DMS114 treated with DMSO at 0.1 percent for 48 hours (cell line): ENCODE data around the gene TAF12.
A peak's percentile ranks its signal among the peaks of the same experiment; 100 is the strongest.
"Not testable (repeated sequence)": the region's sequence is repeated elsewhere in the genome, so short reads cannot be mapped to it uniquely, and the experiment has no call there.

ENCODE experiments used
- DNase-seq: peaks from one replicate; lab custom pipeline; 2025; ENCODE audit not compliant: unreplicated experiment; lab: John Stamatoyannopoulos, UW

Gene TAF12, protein sequence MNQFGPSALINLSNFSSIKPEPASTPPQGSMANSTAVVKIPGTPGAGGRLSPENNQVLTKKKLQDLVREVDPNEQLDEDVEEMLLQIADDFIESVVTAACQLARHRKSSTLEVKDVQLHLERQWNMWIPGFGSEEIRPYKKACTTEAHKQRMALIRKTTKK

DNA sequence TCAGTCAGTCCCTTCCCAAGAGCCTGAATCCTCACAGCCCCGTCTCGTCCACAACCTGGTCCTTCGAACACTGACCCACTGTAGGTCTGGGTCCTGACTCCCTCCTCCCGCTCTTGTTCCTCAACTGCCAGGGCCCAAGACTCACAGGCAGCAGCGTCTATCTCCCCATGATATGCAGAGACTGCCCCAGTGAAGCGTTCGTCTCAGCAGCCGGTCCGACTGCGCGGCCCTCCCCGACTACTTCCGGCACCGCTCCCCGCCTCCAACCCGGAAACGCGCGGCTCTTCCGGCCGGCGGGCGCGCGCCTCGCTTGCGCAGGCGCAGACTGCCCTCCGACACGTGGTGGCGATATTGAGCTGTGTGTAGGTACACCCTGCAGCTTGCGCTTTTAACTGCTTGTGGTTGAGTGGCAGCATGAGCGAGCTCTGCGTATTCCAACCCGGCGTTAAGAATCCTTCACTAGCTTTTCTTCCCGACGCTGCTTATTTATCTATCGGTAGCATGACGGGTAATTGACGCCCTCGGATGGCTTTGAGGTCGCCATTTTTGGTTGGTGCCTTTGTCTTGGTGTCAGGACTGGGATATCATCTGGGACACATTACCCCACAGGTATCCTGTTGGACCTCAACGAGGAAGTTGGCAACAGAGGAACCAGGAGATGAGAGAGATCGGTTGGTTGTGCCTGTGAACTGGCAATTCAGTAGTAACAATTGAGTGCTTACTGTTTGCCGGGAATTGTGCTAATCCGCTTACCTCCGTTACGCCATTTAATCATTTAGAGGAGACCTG lies at the start of gene TAF12:
TSS of gene TAF12 (minus strand) at position 221 of the 789 bp plus-strand sequence. CDS start 20,986 bp downstream, outside the sequence.
- DNase-seq = peak; percentile 92

DNA sequence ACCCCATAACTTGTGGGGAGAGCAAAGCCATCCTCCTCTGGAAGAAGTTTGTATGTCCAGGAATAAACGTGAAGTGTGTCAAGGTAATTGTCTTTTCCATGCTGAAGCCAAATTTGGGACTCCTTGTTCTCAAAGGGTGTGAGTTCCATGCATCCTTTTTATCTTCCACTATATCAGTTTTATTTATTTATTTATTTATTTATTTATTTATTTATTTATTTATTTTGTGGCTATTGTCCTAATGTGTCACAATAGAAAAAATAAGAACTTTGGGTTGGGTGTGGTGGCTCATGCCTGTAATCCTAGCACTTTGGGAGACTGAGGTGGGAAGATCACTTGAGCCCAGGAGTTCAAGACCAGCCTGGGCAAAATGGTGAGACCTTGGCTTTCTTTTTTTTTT lies 48.8 kb upstream of the TAF12 start:
- DNase-seq = not testable (repeated sequence)

DNA sequence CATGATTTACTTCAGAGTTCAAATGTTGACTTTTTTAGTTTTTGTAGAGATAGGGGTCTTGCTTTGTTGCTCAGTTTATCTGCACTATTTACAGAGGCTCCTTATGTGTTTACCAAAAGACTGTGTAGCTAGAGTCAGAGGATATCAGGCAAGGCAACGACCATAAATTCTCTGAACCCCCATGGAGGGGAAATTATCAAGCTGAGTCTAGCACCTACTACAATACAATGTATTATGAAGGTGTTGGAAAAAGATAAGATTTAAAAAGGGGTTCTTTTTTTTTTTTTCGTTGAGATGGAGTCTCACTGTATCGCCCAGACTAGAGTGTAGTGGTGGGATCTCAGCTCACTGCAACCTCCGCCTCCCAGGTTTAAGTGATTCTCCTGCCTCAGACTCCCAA lies 42.1 kb upstream of the TAF12 start:
- DNase-seq = no peak

DNA sequence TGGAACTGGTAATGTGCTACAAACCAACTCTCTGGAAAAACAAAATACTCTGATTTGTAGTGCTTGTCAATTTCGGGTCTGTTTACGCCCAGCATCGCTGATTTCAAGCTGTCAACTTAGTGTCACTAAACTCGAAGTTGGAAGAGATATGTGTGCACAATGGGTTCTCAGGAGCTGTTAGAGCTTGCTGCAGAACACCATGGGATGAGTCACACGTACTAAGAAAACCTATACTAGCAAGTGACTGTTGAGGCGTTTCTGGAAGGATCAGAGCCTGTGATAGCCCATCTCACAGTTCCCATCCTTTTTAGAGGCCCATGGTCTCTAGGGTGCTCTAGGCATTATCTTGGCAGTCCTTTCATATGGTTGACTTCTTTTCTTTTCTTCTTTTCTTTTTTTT lies 40.0 kb upstream of the TAF12 start:
- DNase-seq = no peak

DNA sequence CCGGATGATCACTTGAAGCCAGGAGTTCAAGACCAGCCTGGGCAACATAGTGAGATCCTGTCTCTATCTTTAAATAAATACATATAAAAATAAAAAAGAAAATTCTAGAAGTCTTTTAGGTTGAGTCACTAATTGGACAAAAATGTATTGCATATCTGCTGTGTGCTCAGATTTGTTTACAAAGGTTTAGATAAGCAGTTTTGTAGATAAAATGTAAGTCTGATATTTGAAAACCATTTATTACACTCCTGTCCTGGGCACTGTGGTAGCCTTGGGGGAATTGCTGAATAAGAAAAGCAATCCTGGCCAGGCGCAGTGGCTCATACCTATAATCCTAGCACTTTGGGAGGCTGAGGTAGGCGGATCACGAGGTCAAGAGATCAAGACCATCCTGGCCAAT lies 37.3 kb upstream of the TAF12 start:
- DNase-seq = no peak

DNA sequence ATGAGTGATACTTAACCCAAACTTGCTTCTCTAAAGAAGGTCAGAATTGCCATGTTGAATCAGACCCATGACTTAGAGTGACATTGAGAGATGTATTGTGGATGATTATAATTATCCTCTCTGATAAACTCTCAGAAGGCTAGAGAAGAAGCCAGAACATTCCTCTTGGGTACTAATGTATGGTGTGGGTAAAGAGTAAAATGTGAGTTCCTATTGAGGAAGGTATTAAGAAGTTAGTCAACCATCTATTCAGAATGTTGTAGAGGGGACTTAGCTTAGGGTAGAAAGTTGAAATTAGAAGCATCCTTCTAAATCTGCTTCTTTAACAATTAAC lies 33.0 kb upstream of the TAF12 start:
- no peak for DNase-seq

DNA sequence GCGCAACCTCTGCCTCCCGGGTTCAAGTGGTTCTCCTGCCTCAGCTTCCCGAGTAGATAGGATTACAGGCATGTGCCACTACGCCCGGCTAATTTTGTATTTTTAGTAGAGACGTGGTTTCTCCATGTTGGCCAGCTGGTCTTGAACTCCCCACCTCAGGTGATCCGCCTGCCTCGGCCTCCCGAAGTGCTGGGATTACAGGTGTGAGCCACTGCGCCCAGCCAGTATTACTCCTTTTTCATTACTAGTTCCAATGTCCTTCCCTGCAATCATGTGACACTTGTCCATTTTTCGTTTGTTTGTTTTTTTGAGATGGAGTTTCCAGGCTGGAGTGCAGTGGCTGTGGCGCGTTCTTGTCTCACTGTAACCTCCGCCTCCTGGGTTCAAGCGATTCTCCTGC lies 30.1 kb upstream of the TAF12 start:
- DNase-seq = not testable (repeated sequence)

DNA sequence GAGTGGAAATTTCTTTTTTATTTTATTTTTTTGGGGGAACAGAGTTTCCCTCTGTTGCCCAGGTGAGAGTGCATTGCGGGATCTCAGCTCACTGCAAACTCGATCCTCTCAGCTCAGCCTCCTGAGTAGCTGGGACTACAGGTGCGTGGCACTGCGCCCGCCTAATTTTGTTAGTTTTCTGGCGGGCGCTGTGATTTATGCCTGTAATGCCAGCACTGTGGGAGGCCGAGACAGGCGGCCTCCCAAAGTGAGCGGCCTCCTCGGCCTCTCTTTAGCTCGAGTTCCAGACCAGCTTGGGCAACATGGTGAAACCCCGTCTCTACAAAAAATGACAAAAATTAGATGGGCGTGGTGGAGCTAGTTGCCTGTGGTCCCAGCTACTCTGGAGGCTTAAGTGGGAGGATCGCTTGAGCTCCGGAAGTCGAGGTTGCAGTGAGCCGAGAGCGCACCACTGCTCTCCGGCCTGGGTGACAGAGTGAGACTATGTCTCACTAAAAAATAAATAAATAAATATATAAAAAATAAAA lies 28.4 kb upstream of the TAF12 start:
- no peak for DNase-seq

DNA sequence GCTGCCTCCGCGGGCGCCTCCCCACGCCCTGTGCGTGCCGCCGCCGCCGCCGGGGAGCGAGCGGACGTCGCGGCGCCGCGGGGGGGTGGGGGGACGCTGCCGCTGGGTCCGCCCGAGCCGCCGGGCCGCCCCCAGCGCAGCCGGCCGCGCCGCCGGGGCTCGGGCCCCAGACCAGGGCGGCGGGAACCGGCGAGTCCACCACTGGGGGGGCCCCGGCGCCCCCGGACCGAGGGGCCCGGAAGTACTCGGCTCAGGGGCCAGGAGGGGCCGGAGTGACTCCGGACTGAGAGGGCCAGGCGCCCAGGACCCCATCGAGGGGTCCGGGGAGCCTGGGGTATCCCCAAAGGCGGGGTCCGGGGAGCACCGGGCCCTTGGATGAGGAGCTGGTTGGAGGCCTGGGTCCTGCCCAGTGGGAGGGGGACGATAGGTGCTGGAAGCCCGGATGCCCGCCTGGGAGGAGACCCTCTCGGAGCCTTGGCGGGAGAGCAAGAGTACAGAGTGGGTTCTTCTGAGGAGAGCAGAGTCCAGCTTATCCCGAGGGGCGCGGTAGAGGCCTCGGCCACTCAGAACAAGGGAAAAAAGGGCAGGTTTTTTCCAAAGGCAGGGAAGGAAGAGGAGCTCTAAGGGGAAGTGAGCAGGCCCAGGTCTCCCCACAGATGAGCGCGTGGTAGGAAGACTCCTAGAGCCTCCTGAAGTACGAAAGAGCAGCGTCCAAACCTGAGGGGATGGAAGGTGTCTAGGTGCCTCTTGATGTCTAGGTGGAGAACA lies 26.3 kb upstream of the TAF12 start:
- no peak for DNase-seq

DNA sequence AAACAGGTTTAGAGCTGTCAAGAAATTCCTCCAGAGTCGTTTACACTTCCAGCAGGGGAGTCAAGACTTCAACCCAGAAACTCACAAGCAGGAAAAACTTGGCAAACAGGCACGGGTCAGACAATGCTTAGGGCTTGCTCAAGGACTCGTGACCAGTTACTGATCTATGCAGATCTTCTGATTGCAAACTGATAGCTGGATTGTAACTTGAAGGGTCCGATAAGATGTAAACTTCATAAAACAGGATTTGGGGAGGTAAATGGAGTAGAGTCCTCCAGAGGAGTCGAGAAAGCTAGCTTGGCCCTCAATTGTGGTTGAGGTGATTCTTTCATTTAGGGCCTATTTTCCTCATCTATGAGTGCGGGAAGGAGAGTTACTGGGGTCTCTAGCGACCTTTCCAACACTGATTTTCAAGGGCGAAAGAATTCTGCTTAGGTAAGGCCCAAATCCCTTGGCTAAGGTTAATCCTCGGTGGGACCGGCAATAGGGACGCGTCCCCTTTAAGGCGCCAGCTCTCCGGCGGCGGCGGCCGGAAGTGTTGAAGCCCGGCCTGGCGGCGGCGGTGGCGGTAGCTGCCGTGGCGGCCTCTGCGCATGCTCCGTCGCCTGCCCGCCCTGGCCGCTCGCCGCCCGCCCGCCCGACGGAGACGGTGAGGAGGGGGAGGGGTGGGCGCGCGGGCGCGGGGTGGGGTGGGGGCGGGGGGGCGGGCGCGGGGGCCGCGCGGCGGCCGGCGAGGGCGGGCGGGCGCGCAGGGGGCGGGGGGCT lies 25.5 kb upstream of the TAF12 start, which contains the start of gene GMEB1:
TSS of gene GMEB1 (plus strand) at position 594 of the 765 bp plus-strand sequence. CDS start 14,829 bp downstream, outside the sequence.
- DNase-seq = peak; percentile 75

DNA sequence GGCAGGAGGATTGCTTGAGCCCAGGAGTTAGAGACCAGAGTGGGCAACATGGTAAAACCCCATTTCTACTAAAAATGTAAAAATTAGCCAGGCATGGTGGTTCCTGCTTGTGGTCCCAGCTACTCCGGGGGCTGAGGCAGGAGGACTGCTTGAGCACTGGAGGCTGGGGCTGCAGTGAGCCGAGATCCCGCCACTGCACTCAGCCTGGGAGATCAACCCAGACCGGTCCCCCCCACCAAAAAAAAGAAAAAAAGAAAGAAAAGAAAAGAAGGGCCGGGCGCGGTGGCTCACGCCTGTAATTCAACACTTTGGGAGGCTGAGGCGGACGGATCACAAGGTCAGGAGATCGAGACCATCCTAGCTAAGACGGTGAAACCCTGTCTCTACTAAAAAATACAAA lies 23.9 kb upstream of the TAF12 start:
- no peak for DNase-seq

DNA sequence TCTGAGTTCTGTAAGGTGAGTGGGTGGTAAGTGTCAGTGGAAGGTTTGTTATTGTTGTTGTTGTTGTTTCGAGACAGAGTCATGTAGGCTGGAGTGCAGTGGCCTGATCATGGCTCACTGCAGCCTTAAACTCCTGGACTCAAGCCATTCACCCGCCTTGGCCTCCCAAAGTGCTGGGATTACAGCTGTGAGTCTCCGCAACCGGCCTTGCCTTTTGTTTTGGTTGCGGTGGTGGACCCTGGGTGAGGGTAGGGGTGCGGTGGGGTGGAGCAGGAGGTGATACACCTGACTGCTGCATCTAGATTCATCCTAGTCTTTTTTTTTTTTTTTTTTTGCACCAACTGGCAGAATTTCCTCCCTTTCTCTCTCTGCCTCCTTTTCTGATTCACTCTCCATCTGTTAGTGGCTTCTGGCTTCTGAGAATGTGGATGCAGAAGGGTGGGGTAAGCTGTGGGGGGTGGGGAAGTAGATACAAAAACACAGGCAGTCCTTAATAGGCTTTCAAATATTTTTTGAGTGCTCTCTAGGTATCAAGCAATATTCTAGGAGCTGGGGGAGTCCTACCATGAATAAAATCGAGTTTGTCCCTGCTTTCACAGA lies 21.1 kb upstream of the TAF12 start:
- no peak for DNase-seq

DNA sequence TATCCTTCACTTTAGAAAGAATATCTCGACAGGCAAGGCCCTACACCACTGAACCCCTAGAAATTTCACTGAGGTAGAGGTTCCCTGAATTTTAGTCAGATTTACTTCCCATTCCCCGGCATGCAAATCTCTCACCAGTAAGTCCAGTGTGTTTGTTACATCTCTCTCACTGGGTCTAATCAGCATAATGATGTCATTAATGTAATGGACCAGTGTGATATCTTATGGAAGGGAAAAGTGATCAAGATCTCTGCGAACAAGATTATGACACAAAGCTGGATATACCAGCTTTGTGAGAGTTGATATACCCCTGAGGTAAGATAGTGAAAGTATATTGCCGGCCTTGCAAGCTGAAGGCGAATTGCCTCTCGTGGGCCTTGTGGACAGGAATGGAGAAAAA lies 13.5 kb upstream of the TAF12 start:
- DNase-seq = no peak

DNA sequence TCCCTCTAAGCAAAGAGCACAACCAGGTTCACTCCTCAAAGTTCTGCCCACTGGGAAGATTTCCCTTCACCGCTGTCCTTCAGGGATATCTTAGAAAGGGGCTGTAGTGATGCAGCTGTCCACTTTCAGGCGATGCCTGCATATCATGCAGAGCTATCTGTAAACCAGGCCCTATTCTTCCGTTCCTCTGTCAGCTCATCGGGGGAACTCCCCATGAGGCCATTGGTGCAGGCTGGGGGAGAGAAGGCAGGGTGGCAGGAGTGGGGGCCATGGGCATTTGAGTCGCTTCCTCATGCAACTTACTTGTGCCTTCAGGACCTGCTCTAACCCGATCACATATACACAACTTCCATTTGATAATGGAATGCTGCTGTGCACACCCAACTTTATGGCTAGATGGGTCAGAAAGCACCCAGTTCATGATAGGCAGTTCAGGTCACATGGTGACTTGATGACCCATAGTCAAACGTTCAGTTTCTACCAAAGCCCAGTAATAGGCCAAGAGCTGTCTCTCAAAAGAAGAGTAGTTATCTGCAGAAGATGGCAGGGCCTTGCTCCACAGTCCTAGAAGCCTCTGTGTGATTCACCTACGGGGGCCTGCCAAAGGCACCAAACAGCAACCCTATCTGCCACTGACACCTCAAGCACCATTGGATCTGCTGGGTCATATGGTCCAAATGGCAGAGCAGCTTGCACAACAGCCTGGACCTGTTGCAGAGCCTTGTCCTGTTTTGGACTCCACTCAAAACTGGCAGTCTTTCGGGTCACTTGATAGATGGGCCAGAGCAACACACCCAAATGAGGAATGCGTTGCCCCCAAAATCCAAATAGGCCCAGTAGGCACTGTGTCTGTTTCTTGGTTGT lies 12.8 kb upstream of the TAF12 start:
- not testable (repeated sequence) for DNase-seq

DNA sequence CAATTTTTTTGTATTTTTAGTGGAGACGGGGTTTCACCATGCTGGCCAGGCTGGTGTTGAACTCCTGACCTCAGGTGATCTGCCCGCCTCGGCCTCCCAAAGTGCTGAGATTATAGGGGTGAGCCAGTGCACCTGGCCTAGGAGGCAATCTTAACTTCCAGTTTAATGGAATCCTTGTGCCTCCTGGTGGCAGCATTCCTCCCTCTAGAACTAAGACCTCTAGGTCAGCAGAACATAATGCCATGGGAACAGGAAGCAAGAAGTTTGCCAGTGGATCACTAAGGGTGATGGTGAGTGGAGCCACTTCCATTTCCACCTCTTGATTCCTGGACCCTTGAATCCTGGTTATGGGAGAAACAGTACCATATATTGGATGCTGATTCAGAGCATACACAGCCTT lies 11.0 kb upstream of the TAF12 start:
- not testable (repeated sequence) for DNase-seq

DNA sequence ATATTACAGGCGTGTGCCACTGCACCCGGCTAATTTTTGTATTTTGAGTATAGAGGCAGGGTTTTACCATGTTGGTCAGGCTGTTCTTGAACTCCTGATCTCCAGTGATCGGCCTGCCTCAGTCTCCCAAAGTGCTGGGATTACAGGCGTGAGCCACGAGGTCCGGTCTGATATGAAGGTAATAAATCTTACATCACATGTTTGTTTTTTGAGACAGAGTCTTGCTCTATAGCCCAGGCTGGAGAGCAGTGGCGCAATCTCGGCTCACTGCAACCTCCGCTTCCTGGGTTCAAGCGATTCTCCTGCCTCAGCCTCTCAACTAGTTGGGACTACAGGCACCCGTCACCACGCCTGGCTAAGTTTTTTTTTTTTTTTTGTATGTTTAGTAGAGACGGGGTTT lies 10.2 kb upstream of the TAF12 start:
- not testable (repeated sequence) for DNase-seq

DNA sequence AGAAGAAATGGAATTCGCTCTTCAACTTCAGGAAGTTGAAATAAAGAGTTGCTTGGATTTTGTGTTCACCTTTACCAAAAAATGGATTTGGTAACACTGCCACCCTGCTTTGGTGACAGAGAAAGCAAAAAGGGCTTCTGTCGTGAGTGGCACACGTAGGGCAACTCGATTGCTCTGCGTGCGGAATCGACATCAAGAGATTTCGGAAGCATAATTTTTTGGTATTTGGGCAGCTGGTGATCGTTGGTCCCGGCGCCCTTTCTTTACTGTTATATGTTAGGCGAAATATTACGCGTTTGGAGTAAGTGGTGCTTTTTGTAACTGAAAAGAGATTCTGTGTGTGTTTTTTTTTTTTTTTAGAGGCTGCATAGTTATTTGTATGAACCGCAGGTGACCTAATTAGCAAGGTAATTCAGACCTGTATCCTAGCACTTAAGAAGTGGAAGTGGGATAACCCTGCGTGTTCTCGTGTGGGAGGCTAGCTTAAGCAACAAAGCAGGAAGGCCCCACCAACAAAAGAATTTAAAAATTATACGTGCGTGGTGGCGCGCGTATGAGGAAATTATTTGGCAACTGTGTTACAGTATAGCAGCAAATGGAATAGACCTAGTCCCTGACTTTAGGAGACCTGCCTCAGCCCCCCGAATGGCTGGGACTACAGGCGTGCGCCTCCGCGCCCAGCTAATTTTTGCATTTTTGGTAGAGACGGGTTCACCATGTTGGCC lies 5.8 kb upstream of the TAF12 start, which contains the start of gene RNU11:
TSS of gene RNU11 (plus strand) at position 127 of the 725 bp plus-strand sequence.
- peak; percentile 98 for DNase-seq

DNA sequence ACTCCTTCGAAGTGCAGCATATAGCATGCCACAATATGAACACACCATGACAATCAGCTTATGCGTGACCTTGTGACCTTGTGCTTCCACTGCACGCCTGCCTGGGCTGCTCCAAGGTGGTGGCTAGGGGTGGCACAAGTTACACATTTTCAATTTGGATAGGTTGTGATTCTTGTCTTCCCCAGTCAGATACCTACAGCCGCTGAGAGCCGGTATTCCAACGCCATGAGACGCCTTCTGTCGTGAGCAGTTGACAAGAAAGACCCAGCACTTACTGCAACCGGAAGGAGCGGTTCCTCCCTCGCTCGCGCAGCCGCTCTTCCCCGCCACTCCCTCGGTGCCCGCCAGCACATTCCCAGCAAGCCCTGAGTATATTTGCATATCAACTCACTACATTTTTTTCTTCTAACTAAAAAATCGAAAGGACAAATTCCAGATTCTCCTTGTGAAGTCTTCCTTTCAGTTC lies 5.2 kb upstream of the TAF12 start:
- peak; percentile 95 for DNase-seq

DNA sequence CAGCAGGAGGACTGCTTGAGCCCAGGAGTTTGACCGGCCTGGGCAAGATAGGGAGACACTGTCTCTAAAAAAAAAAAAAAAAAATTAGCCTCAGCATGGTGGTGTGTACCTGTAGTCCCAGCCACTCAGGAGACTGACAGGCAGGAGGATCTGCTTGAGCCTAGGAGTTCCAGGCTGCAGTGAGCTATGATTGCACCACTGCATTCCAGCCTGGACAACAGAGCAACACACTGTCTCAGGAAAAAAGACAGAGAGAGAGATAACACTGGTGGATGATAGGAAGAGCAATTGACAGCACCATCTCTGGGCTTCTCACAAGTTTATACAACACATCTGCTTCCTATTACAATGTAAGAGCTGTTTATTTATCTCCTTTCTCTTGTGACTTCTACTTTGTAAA lies 3.2 kb upstream of the TAF12 start:
- no peak for DNase-seq
